GM15510 (cell line): ENCODE measurements around the gene CA11.

ENCODE experiments used
- POLR2A ChIP-seq: IDR thresholded peaks from 3 replicates; pipeline ENCODE4 v1.6.1; 2011; ENCODE audit warnings: borderline replicate concordance; ENCODE audit not compliant: insufficient read length; ENCODE audit errors: extremely low read depth

Gene CA11

DNA sequence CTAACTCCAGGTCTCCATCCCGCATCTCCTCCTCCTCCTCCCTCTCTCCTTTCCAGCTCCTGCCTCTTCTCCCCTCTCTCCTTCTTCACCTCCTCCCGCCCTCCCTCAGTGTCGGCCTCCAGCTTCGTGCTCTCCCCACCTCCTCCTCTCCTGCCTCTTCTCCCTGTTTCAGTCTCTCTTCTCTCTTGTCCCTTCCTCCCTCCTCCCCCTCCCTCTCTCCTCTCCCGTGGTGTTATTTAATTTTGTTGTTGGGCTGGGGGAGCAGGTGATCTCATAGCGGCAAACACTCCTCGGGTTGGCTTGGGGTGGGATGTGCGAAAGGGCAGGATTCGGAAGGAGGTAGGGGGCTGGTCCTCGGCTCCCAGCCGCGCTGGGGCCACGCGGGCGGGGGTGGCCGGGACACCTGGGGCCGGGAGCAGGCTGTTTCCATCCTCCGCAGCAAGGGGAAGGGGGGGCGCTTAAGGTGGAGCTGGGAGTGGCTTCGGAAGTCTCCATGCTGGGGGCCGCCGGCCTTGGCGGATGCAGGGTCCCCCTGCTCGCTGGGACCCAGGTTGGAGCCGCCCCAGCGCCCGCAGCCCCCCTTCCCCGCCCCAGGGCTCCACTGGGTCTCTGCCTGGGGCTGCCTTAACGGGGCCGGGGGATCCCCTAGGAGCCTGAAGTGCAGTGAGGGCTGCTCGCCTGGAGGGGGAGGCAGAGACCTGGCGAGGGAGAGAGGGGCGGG is at the start of gene CA11:
TSS of gene CA11 (minus strand) at position 187 of the 721 bp plus-strand sequence. CDS start 555 bp downstream, outside the sequence.
- TF ChIP-seq POLR2A, result no peak

DNA sequence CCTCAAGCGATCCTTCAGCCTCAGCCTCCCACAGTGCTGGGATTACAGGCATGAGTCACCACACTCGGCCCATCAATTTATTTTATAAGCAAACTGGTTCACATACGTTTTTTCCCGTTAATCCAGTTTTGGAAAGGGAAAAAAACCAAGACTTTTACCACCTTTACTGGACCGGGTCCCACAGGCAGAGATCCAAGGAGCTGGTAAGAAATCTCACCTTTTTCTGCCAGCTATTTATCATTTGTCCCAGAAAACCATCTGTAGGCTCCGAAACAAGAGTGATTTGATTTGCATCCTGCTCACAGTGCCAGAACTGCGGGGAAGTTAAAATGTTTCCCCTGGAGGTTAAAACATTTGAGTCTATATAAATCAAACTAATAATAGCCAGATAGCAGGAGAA is 43.5 kb upstream of the CA11 start:
- TF ChIP-seq POLR2A, result no peak

DNA sequence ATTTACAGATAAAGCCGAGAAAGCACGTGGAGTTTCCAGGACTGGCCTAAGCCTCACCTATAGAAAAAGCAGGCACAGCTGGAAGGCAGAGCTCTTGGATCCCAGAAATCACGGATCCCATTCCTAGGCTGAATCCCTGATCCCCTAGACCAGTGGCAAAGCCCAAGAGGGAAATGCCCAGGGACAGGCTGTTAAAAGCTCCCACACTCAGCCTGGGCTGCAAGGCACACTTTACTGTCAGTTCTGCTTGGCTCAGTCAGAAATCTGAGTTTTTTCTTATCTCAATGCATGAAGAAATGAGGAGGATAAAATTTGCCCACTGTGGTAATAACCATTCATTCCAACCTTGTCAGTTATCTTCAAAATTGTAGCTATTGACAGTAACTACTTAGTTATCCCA is 41.8 kb upstream of the CA11 start:
- no peak for TF ChIP-seq POLR2A

DNA sequence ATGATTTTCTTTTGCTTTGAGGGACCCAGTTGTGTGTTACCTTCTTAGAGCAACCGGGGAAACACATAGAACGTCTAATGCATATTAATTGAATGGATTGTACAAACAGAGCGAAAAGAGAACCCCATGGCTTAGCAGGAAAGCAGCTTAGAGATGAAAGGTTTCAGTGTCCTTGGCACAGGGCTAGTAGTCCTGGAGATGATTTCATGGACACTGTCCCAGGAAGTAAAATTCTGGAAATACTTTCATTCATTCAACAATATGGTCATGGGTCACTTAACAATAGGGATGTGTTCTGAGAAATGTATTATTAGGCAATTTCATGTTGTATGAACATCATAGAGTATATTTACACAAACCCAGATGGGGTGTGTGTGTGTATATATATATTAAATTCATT is 40.1 kb upstream of the CA11 start:
- TF ChIP-seq POLR2A, result no peak

DNA sequence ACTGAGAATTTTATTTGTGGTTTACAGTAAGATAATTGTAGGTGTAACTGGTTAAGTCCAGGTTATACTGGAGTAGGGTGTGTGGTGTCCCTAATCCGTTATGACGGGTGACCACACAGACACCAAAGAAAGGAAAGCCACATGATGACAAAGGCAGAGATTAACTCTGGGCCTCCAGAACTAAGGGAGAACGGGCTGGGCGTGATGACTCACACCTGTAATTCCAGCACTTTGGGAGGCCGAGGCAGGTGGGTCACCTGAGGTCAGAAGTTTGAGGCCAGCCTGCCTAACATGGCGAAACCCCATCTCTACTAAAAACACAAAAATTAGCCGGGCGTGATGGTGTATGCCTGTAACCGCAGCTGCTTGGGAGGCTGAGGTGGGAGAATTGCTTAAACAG is 39.6 kb upstream of the CA11 start:
- no peak for TF ChIP-seq POLR2A

DNA sequence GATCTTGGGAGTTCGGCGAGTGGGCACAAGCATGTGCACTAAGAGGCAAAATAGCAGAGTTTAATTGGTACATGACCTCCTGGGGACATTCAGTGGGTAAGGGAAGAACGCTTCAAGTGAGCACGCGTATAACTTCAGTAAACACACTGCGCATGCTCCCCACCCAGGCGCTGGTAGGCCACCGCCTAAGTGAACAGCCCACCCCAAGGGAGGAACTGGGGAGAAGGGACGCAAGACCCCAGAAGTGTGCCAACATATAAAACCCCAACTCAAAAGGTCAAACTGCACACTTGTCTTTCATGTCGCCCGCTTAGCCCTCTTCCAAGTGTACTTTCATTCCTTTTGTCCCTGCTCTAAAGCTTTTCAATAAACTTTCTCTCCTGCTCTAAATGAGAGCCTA is 37.4 kb upstream of the CA11 start:
- no peak for TF ChIP-seq POLR2A

DNA sequence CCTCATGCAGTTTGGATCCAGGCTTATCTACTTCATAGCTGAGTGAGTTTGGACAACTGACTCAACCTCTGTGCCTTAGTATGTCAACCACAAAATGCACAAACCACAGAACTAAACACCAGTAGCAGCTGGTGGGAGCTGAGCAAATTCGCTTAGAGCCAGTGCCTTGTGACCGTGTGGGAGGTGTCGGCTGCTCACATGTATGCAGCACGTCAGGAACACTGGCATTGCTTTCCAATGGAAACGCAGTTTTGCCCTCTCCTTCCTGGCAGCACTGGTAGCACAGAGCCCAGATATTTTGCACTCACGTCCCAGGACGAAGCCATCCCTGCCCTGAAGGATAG is 35.1 kb upstream of the CA11 start:
- TF ChIP-seq POLR2A, result no peak

DNA sequence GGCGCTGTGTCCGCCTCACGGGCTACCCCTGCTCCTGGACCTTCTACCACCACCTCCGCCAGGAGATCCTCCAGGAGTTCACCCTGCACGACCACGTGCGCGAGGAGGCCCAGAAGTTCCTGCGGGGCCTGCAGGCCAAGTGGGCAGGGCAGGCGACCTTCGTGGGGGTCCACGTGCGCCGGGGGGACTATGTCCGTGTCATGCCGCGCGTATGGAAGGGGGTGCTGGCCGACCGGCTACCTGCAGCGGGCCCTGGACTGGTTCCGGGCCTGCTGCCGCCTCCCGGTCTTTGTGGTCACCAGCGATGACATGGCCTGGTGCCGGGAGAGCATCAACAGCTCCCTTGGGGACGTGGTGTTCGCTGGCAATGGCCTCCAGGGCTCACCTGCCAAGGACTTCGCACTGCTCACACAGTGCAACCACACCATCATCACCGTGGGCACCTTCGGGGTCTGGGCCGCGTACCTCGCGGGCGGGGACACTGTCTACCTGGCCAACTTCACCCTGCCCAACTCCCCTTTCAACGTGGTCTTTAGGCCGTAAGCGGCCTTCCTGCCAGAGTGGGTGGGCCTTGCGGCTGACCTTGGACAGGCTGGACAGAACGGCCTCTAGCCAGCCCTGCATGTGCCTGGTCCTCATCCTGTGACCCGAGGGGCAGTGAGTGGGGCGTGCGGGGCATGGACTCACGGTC is 34.6 kb upstream of the CA11 start:
- TF ChIP-seq POLR2A, result no peak

DNA sequence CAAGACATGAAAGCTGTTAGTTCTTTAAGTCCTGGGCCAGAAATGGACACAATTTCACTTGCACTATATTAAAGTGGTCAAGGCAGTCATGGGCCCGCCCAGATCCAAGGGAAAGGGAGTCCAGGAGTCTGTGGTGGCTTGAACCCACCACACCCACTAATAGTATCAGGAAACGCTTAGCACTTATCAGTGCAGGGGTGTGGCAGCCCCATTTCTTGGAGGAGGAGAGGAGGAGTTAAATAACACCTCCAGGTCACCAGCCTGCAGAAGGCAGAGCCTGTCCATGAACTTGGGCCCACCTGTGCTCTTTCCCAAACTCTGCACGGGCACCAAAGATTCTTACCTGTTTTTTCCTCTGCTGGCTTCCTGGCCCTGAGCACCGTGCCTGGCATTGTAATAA is 32.2 kb upstream of the CA11 start:
- TF ChIP-seq POLR2A, result no peak

DNA sequence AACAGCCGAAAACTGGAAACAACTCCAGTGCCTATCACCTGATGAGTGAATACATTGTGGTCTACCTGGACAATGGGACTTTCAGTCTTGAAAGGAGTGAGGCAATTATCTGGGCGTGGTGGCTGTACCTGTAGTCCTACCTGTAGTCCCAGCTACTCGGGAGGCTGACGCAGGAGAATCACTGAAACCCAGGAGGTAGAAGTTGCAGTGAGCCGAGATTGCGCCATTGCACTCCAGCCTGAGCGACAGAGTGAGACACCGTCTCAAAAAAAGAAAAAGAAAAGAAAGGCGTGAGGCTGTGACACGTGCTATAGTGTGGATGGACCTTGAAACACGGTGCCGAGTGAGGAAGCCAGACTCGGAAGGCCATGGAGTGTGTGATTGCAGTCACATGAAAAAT is 30.9 kb upstream of the CA11 start:
- TF ChIP-seq POLR2A, result no peak

DNA sequence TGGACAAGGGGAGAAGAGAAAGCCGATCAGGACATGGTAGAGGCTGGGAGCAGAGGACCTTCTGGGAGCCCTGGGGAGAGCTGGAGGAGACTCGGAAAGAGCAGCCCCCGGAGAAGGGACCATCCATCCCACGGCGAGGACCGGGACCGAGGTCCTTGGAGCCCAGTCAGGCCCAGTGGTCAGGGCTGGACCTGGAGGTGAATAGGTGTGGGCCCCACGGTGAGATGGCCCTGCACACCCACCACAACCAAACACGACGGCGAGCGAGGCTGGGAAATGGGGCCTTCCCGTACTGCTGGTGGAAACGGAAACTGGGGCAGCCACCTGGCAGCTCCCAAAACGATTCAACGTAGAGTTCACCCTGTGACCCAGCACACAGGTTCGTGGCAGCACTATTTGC is 30.5 kb upstream of the CA11 start:
- TF ChIP-seq POLR2A, result no peak

DNA sequence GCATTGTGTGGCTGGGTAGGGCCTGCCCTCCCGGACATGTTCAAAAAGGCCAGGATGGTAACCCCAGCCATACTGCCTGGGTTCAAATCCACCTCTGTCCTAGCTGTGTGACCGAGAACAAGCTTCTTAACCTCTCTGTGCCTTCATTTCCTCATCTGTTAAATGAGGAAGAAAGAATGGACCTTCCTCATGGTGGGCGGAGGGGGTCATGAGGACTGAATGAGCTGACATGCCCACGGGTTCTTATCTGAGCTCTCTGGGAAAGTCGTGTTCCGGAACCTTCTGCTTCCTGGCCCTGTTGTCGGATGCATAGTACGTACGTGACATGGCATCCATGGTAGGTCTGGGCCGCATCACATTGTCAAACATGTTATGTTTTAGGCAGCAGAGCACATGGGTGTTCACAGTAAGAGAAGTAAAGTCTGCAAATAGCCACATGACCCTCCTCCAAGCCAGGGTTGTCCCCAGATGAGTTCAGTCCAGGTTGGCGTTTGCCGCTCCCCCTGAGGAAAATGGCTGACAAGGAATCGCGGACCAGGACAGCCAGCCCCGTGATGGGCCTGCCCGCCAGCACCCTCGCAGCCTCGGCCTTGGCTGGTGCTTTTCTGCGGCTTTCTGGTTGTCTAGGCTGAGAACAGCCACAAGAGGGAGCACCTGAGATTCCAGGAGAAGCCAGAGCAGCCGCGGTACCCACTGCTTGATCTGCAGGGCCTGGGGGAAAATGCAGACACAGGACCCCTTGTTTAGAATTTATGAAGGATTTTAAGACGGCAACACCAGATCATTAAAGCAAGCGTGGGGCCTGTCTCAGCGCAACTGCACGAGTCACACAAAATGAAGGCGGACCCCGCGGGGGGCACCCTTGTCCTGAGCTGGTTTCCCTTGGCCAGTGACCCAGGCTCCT is 29.2 kb upstream of the CA11 start:
- TF ChIP-seq POLR2A, result no peak

DNA sequence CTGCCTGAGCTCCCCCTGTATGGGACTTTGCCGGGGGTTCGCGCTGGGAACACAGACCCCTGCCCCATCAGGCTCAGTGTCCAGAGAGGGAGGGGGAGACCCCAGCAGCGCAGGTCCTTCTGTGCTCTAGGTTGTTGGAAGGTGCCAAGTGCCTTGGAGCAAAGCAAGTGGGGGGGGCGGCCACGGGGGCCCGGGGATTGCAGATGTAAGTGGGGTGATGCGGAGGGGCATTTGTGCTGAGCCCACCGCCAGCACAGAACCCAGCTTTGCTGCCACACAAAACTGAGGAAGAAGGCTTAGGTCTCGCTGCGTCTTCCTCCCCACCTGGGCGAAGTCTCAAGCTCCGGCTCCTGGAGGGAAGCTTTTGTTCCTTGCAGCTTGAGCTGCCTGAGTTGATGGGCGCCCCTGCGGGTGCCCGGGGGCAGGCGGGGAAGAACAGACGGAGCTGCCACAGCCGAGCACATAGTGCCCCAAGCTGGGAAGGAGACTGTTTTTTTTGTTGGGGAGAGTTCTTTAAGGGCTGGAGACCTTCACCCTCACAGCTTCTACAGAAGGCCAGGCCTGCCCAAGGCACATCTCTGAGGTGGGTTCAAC is 28.3 kb upstream of the CA11 start:
- no peak for TF ChIP-seq POLR2A

DNA sequence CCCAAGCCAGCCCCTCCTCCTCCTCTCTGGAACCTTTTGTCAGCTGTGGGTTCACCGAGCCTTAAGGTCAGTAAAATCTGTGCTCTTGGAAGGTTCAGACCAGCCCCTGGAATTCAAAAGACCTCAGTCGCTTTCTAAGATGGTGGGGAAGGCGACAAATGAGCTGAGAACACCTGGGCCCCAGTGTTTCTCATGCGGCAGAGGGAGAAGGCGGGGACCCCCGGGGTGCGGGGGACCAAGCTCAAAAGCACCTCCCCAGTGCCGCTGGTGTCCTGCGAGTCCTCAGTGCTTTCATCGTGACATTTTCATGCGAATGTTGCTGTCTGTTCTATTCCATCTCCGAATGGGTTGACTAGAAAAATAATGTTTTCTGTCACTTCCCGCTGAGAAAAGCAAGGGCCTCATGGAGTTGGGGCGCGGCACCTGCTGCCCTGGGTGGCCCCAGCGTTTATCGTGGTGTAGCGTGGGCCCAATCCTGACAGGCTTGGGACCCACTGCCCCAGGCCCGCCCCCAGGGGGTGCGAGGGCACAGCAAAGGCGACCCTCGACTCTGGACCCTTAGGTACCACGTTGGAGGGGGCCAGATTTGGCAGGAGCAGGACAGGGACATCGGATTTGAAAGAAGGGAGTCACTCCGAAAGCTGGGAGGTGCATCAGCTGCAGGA is 27.6 kb upstream of the CA11 start:
- TF ChIP-seq POLR2A, result no peak

DNA sequence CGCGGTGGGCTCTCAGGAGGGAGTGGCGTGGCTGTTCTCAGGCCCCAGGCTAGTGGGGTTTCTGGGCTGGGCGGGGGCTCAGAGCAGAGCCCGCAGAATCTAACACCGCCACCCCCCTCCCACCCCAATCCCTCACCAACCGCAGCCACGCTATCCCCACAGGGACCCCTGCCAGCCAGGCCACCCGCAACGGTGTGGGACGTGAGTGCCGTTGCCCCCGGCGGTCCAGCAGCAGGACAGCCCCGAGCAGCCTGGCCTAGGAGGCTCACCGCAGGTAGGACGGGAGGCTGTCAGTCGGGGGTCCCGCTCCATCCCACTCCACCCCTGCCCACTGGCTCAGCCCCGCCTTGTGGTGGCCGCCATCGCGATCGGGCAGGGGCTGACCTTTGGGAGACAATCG is 27.0 kb upstream of the CA11 start, which contains the start of gene NTN5:
TSS of gene NTN5 (minus strand) at position 24 of the 400 bp plus-strand sequence. CDS start 2,031 bp downstream, outside the sequence.
- no peak for TF ChIP-seq POLR2A

DNA sequence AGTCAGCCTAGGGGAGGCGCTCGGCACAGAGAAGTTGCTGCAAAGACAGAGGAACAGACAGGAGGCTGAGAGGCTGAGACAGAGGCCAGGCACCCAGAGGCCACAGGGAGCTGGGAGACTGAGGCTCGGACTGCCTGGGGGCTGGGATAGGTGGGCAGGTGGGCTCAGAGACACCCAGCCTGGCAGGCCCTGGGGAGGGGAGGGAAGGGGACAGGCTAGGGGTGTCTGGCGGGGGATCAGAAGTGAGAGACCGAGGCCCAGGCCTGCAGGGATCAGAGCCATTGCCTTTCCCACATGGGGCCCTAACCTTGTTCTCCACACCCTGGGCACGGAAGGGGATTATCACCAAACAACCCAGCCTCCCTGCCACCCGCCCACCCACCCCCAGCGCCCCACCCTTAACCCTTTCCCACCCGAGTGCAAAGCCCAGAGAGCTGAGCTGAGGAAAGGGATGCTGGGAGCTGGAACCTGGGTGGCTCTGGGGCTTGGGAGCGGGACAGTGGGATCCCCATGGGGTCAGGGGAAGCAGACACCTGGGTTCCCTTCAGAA is 25.5 kb upstream of the CA11 start:
- no peak for TF ChIP-seq POLR2A
